ENCODE results near the gene PRKCSH. TPM values are rescaled to one million over a fixed set of nuclear protein-coding genes. Genes with fewer than 3 reads are reported as not detected.
"Not testable (repeated sequence)": the region's sequence is repeated elsewhere in the genome, so short reads cannot be mapped to it uniquely, and the experiment has no call there.

The PRKCSH gene
- total and polyA plus RNA-seq, 3 donors from 2014 or later: 214 to 266 (median 256) TPM

DNA sequence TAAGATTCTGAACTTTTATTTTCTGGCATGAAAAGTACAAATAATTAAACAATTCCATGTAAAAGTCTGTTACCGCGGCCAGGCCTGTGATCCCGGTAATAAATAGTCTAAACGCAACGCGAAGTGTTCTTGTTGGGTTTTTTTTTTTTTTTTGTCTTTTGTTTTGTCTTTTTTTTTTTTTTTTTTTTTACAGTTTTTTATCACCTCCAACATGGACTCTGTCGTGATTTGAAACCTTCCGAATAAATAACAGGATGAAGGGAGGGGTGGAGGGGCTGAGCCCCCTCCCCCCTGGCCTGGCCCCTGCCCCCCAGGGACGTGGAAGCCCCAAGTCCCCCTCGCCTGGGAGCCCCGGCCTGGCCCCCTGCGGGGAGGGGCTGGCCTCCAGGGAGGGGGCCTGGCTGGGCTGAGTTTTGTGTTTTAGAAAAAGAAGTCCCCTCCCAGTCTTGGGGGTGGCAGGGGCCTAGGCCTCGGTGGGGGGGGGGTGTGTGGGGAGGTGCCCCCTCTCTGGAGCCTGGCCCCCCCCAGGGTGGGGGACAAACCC, 16.0 kb downstream of the PRKCSH start:
- TF ChIP-seq, protein P1, sequence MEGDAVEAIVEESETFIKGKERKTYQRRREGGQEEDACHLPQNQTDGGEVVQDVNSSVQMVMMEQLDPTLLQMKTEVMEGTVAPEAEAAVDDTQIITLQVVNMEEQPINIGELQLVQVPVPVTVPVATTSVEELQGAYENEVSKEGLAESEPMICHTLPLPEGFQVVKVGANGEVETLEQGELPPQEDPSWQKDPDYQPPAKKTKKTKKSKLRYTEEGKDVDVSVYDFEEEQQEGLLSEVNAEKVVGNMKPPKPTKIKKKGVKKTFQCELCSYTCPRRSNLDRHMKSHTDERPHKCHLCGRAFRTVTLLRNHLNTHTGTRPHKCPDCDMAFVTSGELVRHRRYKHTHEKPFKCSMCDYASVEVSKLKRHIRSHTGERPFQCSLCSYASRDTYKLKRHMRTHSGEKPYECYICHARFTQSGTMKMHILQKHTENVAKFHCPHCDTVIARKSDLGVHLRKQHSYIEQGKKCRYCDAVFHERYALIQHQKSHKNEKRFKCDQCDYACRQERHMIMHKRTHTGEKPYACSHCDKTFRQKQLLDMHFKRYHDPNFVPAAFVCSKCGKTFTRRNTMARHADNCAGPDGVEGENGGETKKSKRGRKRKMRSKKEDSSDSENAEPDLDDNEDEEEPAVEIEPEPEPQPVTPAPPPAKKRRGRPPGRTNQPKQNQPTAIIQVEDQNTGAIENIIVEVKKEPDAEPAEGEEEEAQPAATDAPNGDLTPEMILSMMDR (IDR thresholded peaks at IDR 0.05): no peak
- no peak for TF ChIP-seq POLR2A (IDR thresholded peaks at IDR 0.05)
- peak overlapping the region in 1 of 2 donors; percentile 25 for H3K27ac ChIP-seq
- no peak overlapping the region for H3K4me3 ChIP-seq
- 40 to 44% methylated on average over 8 to 13 of the region's 13 CpGs for WGBS, 2 donors
- DNase-seq: no peak
- intact Hi-C loops (cut with DNase I; ENCODE audit: low total_unique reads): no loop called here
- H3K9me3 ChIP-seq: no peaks in the 10 kb centered on the region
- H3K36me3 ChIP-seq (ENCODE audit: low read depth, missing control alignments): no peaks in the 10 kb centered on the region
- H3K27me3 ChIP-seq: no peaks in the 10 kb centered on the region
- no peaks in the 10 kb centered on the region for H3K4me1 ChIP-seq

DNA sequence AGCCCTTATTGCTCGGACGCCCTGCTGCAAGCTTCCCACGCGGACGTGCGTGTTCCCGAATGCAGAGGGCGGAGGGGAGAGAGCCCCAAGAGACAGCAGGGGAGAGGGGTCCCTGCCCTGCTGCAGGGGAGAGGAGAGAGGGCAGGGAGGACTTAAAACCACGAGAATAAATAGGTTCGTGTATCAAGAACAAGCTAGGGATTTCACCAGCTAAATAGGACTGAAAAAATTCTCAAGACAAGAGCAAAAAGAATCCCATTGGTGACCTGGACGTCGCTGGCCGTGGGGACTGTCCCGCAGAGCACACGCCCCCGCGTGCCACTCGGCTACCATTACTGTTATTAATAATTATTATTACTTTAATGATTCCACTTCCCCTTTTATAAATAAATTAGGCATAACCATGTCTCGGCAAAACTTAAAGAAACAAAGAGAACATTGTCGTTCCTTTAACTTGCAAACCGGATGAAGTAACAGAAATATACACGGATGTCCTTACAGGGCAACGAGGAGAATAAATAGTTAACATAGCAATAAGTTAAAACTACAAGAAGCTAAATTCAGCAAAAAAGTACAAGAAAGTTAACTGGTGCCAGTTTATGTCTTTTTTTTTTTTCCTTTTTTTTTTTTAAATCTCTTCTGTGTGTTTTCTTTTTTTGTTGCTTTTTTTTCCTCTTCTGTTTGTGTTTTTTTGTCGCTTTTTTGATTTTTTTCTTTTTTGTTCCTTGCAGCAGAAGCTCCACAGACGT, 16.6 kb downstream of the PRKCSH start:
- H3K36me3 ChIP-seq (ENCODE audit: low read depth, missing control alignments): no peaks in the 10 kb centered on the region
- intact Hi-C loops (cut with DNase I; ENCODE audit: low total_unique reads): no loop called here
- H3K4me1 ChIP-seq: no peaks in the 10 kb centered on the region
- WGBS, 2 donors: 34 to 38% methylated on average over 25 of the region's 25 CpGs
- no peak overlapping the region for H3K4me3 ChIP-seq
- no peak for DNase-seq
- no peaks in the 10 kb centered on the region for H3K9me3 ChIP-seq
- H3K27ac ChIP-seq: peak overlapping the region in 1 of 2 donors; percentile 25
- no peaks in the 10 kb centered on the region for H3K27me3 ChIP-seq
- TF ChIP-seq POLR2A (IDR thresholded peaks at IDR 0.05): no peak
- TF ChIP-seq, protein P1 (IDR thresholded peaks at IDR 0.05): no peak

DNA sequence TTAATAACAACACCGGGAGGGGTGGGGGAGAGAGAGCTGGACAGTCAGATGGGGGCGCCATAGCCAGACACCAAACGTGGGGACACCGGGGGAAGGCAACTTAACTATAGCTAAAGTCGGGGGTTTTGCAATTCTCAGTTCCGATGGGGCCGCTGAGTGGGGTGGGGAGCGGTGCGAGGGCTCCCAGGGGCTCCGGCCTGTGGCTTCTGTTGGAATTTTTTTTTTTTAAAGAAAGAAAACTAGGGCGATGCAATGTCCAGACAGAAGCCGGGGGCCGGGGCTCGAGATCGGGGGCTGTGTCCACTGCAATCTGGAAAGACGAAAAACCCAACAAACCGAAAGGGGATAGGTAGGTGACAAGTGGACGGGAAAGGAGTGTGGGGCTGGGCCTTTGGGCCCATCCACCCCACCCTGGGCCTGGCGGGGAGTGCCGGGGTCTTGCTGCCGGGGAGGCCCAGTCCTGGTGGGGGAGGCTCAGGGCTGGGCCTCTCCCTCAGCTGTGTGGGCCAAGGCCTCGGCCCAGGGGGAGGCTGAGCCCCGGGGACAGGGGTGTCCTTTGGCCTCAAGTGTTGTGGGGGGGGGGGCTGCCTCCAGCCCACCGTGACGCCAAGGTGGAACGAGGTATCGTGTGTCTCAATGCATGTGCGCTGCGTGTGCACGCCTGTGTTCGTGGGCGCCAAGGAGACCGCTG, 17.3 kb downstream of the PRKCSH start:
- H3K4me3 ChIP-seq: no peak overlapping the region
- no peaks in the 10 kb centered on the region for H3K36me3 ChIP-seq (ENCODE audit: low read depth, missing control alignments)
- TF ChIP-seq POLR2A (IDR thresholded peaks at IDR 0.05): no peak
- TF ChIP-seq, protein P1 (IDR thresholded peaks at IDR 0.05): no peak
- DNase-seq: no peak
- intact Hi-C loops (cut with DNase I; ENCODE audit: low total_unique reads): no loop called here
- no peak overlapping the region for H3K27ac ChIP-seq
- no peaks in the 10 kb centered on the region for H3K27me3 ChIP-seq
- no peaks in the 10 kb centered on the region for H3K4me1 ChIP-seq
- H3K9me3 ChIP-seq: no peaks in the 10 kb centered on the region
- 71 to 78% methylated on average over 22 to 32 of the region's 33 CpGs for WGBS, 2 donors

DNA sequence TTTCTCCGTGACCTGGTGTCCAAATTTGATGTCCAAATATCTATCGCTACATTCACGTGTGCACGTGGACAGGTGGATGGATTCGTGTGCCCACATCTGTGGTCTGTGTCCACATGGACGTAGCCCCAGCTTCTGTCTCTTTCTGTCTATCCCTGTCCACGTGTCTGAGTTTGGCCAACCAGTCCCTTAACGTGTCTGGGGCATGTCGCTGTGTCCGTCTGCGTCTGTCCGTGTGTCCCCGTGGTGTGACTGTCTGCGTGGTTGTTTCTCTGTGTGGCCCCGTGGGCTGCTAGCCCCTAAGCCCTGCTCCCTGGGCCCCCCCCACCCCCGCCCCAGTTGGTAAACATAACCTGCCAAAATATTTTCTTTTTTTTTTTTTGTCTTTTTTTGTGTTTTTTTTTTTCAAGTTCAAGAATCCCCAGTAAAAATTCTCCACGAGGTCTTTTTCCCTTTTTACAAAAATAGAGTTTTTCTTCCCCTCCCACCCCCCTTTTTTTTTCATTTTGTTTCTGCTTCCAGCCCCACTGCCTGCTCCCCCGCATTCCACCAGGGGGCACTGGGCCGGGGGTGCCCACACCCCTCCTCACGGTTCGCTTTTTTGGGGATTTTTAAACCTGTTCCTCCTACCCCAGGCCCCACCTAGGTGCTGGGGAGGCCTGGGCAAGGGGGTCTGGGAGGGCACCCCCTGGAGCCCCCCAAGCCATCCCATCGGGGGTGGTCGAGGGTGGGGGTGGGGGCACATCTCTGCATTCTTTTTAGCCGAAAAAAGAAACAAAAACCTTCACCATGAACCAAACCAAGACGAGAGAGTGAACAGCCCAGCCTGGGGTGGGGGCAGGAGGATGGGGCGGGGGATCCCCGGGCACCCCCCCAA, 18.3 kb downstream of the PRKCSH start:
- no peak overlapping the region for H3K27ac ChIP-seq
- no peak for TF ChIP-seq POLR2A (IDR thresholded peaks at IDR 0.05)
- TF ChIP-seq, protein P1 (IDR thresholded peaks at IDR 0.05): peak in 1 of 3 experiments; percentile 34
- DNase-seq: no peak
- H3K27me3 ChIP-seq: no peaks in the 10 kb centered on the region
- H3K9me3 ChIP-seq: no peaks in the 10 kb centered on the region
- no peaks in the 10 kb centered on the region for H3K4me1 ChIP-seq
- intact Hi-C loops (cut with DNase I; ENCODE audit: low total_unique reads): no loop called here
- H3K36me3 ChIP-seq (ENCODE audit: low read depth, missing control alignments): no peaks in the 10 kb centered on the region
- H3K4me3 ChIP-seq: no peak overlapping the region
- WGBS, 2 donors: 65 to 69% methylated on average over 24 to 27 of the region's 27 CpGs

DNA sequence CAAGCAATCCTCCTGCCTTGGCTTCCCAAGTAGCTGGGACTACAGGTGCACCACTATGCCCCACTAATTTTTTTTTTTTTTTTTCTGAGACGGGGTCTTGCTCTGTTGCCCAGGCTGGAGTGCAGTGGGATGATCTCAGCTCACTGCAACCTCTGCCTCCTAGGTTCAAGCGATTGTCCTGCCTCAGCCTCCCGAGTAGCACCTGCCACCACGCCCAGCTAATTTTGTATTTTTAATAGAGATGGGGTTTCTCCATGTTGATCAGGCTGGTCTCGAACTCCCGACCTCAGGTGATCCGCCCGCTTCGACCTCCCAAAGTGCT, 19.8 kb downstream of the PRKCSH start:
- H3K27me3 ChIP-seq; intact Hi-C loops (cut with DNase I; ENCODE audit: low total_unique reads); H3K36me3 ChIP-seq (ENCODE audit: low read depth, missing control alignments); H3K4me1 ChIP-seq; H3K9me3 ChIP-seq; DNase-seq; H3K4me3 ChIP-seq; H3K27ac ChIP-seq: not testable (repeated sequence)
- 83 to 93% methylated on average over 9 of the region's 9 CpGs for WGBS, 2 donors
